Body of pancreas (tissue), 4 donors: ENCODE measurements around the gene AVPI1. TPM values are rescaled to one million over a fixed set of nuclear protein-coding genes. Genes with fewer than 3 reads are reported as not detected.

ENCODE experiments used
- ATAC-seq: fragments of 150-250 bp; one replicate; pipeline ENCODE4 v1.9.1; 2016
- DNase-seq, 4 donors: peaks; one replicate each; pipeline ENCODE4 v3.0.0-alpha.2; 2019
- H3K27ac ChIP-seq, 4 donors: fragments of 200-600 bp; sonication (generic); 1 replicate in 3 of 4; 2 replicates in 1 of 4; pipeline versions ENCODE4 v1.5.1 to v1.6.1; 2016 to 2019; ENCODE audit warnings: mild to moderate bottlenecking in 1 of 4, mixed read lengths in 1 of 4, moderate library complexity in 1 of 4
- H3K27me3 ChIP-seq, 2 donors: fragments of 200-600 bp; sonication (generic); one replicate each; pipeline ENCODE4 v1.6.0; 2016; ENCODE audit warnings: mild to moderate bottlenecking in 1 of 2
- H3K36me3 ChIP-seq, 2 donors: fragments of 200-600 bp; sonication (generic); replicated peaks in 1 of 2; 2 replicates each; pipeline ENCODE4 v1.5.1; 2016; ENCODE audit warnings: low read depth in 2 of 2; ENCODE audit not compliant: insufficient read depth in 1 of 2
- H3K4me1 ChIP-seq: fragments of 200-600 bp; sonication (generic); one replicate; pipeline ENCODE4 v1.6.0; 2016
- H3K4me3 ChIP-seq, 2 donors: fragments of 200-600 bp; sonication (generic); 1 replicate in 1 of 2; 2 replicates in 1 of 2; pipeline ENCODE4 v1.5.1; 2016 to 2019
- H3K9me3 ChIP-seq, 3 donors: fragments of 200-600 bp; sonication (generic); 1 replicate in 2 of 3; 2 replicates in 1 of 3; pipeline ENCODE4 v1.5.1; 2016
- POLR2A ChIP-seq, 3 donors: fragments of 450-650 bp; IDR thresholded peaks; one replicate each; pipeline ENCODE4 v1.6.1; 2016; ENCODE audit warnings: antibody characterized with exemption in 3 of 3, mild to moderate bottlenecking in 2 of 3
- WGBS, 2 donors: methylation state at CpG; one replicate each; pipeline ENCODE4 v1.1.5; 2017; 5-methylcytosine and 5-hydroxymethylcytosine counted together
- intact Hi-C: fragments of 100-400 bp; cut with DNase I; formaldehyde crosslinking; loops from one replicate; pipeline ENCODE4 v1.15.1; 2023
- total RNA-seq, 2 donors: library from RNA; depleted of rRNA; stranded (reverse); fragments of >200 nt; gene quantifications; one replicate each; pipeline ENCODE4 v1.1.0, GENCODE V29; 2016
- TF ChIP-seq, protein P1 (sequence below), 7 experiments: fragments of 450-650 bp in 4 of 7; fragments of 200-600 bp in 3 of 7; sonication (generic) in 3 of 7; IDR thresholded peaks; one replicate each; pipeline ENCODE4 v1.5.1; 2016 to 2019; ENCODE audit warnings: antibody characterized with exemption in 7 of 7

The AVPI1 gene, protein sequence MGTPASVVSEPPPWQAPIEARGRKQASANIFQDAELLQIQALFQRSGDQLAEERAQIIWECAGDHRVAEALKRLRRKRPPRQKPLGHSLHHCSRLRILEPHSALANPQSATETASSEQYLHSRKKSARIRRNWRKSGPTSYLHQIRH
- 10 to 100 TPM in 1 of 2 donors, 1 to 10 TPM in 1; 5.7 to 14.8 TPM for total RNA-seq

DNA sequence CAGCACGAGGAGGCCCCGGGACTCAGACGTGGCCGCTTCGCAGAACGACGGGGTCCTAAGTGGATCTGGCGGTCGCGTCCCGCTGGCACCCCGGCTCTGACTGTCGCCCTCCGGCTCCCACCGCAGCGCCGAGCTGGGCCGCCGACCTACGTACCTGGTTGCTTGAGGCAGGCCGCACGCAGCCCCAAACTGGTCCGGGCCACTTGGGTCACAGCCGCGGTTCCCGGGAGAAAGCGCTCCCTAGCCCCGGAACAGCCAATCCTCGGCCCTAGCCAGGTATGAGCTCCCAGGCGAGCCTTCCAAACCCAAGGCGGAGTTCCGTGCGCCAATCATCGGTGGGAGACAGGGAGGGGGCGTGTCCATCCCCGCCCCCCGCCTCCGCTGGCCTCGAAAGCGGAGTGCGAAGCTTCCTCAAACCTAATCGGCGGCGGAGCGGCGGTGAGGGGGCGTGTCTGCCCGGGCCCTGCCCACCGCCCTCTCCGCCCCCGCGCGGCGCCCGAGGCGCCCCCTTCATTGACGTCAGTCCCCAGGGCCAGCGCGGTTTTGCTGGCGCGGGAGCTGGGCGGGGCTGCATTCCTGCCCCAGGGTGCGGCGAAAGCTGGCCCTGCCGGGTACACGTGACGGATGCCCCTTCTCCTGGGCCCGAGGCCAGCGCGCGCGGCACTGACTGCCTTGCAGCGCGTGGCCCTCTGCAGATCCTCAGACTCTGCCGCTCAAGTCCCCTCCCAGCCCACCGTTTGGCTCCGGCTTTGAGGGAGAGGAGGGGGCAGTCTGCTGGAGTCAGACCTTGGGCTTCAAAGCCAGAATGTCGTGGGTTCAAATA lies at the start of gene AVPI1:
Gene AVPI1, minus strand, starts transcription at position 280 of the 823 bp plus-strand sequence. CDS start 7,336 bp downstream, outside the sequence.
- WGBS, 2 donors = 0% methylated on average over 9 to 78 of the region's 78 CpGs
- peak; percentile 92 for ATAC-seq
- peak; percentile 98 to 99 (median 98) for TF ChIP-seq POLR2A (IDR thresholded peaks at IDR 0.05)
- TF ChIP-seq, protein P1, sequence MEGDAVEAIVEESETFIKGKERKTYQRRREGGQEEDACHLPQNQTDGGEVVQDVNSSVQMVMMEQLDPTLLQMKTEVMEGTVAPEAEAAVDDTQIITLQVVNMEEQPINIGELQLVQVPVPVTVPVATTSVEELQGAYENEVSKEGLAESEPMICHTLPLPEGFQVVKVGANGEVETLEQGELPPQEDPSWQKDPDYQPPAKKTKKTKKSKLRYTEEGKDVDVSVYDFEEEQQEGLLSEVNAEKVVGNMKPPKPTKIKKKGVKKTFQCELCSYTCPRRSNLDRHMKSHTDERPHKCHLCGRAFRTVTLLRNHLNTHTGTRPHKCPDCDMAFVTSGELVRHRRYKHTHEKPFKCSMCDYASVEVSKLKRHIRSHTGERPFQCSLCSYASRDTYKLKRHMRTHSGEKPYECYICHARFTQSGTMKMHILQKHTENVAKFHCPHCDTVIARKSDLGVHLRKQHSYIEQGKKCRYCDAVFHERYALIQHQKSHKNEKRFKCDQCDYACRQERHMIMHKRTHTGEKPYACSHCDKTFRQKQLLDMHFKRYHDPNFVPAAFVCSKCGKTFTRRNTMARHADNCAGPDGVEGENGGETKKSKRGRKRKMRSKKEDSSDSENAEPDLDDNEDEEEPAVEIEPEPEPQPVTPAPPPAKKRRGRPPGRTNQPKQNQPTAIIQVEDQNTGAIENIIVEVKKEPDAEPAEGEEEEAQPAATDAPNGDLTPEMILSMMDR (IDR thresholded peaks at IDR 0.05) = peak in 1 of 7 experiments; percentile 14
- peak; percentile 97 to 99 (median 98) for DNase-seq
- intact Hi-C loops = no loop called here
- Histone ChIP-seq H3K4me1 (peaks cover 50% of the 10 kb centered on the region), H3K27ac (peak within 1 kb of the TSS; percentile 90 to 95 (median 93)), H3K9me3 (no peaks in the 10 kb centered on the region), H3K27me3 (no peaks in the 10 kb centered on the region), H3K4me3 (peak within 1 kb of the TSS; percentile 31 to 43), H3K36me3 (no peaks in the 10 kb centered on the region)

DNA sequence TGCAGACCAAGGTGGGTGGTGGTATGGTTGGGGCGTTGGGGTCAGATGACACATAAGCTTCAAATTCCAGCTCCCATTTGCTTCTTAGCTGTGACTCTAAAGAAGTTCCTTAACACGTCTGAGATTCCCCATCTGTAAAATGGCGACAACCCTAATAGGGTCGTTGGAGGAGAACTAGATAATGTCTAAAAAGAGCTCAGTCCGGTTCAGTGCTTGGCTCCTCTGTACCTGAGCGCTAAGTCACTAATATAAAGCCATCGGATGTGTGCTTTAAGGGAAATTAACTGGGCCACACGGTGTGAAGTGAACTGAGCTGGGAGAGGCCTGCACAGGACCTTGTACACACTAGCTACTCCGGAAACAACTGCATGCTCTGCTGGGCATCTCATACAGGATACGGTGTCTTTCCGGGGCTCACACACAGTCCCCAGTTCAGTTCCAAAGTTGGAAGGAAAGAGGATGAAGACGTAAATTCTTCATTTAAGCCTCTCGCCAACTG lies 49.4 kb upstream of the AVPI1 start:
- Histone ChIP-seq H3K4me3 (no peak overlapping the region), H3K36me3 (no peaks in the 10 kb centered on the region), H3K4me1 (peaks cover 16% of the 10 kb centered on the region), H3K27ac (peak overlapping the region; percentile 82 to 96 (median 94)), H3K9me3 (no peaks in the 10 kb centered on the region), H3K27me3 (no peaks in the 10 kb centered on the region)
- 64% methylated on average over 13 of the region's 13 CpGs for WGBS, 2 donors
- TF ChIP-seq, protein P1 (IDR thresholded peaks at IDR 0.05) = no peak
- TF ChIP-seq POLR2A (IDR thresholded peaks at IDR 0.05) = no peak
- intact Hi-C loops = no loop called here
- ATAC-seq (peak; percentile 23), DNase-seq (no peak)

DNA sequence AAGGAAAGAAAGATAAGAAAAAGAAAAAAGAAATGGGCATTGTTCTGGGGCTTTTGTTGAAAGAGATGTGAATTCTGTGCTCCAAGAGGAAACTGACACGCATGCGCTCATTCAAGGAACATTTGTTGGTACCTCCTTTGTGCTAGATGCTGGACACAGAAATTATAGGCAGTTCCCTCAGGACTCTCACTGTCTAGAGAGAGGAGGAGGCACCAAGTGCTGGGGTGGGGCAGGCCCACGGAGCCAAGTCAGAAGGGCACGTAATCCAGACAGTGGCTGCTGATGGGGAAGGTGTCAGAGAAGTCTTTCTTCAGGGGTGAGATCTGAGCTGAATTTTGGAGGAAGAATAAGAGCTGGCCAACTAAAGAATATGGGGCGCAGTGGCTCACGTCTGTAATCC lies 47.0 kb upstream of the AVPI1 start:
- WGBS, 2 donors = 76 to 89% methylated on average over 6 of the region's 6 CpGs
- no peak overlapping the region for H3K4me3 ChIP-seq
- peaks cover 16% of the 10 kb centered on the region for H3K4me1 ChIP-seq
- ATAC-seq (no peak), DNase-seq (no peak)
- H3K9me3 ChIP-seq = no peaks in the 10 kb centered on the region
- no peak for TF ChIP-seq POLR2A (IDR thresholded peaks at IDR 0.05)
- TF ChIP-seq, protein P1 (IDR thresholded peaks at IDR 0.05) = no peak
- no peaks in the 10 kb centered on the region for H3K36me3 ChIP-seq
- intact Hi-C loops = no loop called here
- H3K27ac ChIP-seq = no peak overlapping the region
- H3K27me3 ChIP-seq = no peaks in the 10 kb centered on the region

DNA sequence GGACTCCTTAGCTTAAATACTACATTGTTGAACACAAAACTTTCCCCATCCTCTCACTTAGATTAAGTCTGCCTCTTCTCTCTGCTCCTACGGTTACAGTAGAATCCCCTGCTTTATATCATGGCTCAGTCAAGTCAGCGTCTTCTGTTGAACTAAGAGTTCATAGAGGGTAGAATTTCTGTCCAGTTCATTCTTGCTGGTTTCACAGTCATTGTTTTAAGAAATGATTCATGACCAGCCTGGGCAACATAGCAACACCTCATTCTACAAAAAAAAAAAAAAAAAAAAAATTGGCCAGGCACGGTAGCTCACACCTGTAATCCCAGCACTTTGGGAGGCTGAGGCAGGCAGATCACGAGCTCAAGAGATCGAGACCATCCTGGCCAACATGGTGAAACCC lies 46.2 kb upstream of the AVPI1 start:
- TF ChIP-seq, protein P1 (IDR thresholded peaks at IDR 0.05) = no peak
- TF ChIP-seq POLR2A (IDR thresholded peaks at IDR 0.05) = no peak
- Histone ChIP-seq H3K4me3 (no peak overlapping the region), H3K36me3 (no peaks in the 10 kb centered on the region), H3K9me3 (no peaks in the 10 kb centered on the region), H3K27me3 (no peaks in the 10 kb centered on the region), H3K4me1 (peaks cover 11% of the 10 kb centered on the region), H3K27ac (no peak overlapping the region)
- WGBS, 2 donors = 70 to 76% methylated on average over 5 of the region's 5 CpGs
- intact Hi-C loops = no loop called here
- DNase-seq (no peak), ATAC-seq (no peak)
